ENCODE results near the gene GPATCH8.
A peak's percentile ranks its signal among the peaks of the same experiment; 100 is the strongest.
"Not testable (repeated sequence)": the region's sequence is repeated elsewhere in the genome, so short reads cannot be mapped to it uniquely, and the experiment has no call there.

GPATCH8 gene

DNA sequence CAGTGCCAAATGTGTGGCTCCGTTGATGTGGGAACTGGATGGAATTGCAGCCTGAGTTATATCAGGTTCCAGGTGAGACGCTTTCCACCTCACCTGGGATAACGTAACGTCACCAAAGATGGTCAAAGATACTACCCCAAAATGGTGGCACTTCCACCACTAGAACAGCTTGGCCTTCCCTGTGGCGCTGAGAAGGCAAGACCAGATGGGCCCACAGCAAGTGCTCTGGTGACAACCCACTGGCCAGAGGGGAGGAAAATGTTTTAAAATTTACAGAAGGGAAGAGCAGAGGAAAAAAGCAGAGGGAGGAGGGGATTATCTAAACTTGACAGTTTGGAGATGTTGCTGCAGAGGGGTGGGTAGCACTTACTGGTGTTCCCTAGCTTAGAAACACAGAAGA lies 106.3 kb downstream of the GPATCH8 start:
- no peak for DNase-seq (ENCODE audit: low spot score)

- DNase-seq (ENCODE audit: low spot score) = no peak
These were observed 108.4 kb downstream of the GPATCH8 start for GRCh38 chr17:44394833-44395232.

GRCh38 chr17:44394112-44394511 lies 109.1 kb downstream of the GPATCH8 start:
- DNase-seq (ENCODE audit: low spot score) = not testable (repeated sequence)

DNA sequence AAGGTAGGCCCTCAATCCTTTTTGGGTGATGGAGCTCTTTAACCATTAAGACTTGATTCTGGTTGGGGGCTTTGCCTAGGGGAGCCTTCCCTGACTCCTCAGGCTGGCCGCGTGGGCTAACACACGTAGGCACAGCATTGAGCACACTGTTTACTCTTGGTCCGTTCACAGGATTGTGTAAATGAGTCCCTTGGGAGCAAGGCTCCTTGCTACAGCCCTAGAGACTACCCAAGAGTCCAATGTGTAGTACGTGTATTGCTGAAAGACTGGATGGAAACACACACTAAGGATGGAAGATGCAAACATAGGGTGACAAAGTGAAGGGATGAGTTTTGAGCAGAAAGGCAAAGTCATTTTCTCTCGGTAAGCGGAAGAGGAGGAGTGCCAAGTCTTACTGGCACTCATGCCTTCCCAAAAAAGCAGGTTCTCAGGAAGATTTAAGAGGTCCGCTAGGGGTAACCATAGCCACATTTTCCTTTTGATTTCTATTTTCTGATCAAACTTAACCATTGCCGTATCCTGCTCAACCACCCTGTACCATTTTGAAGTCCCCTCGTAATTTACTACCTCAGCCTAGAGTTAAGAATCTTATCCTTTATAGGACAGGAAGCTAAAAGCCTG lies 112.8 kb downstream of the GPATCH8 start:
- DNase-seq (ENCODE audit: low spot score) = no peak

DNA sequence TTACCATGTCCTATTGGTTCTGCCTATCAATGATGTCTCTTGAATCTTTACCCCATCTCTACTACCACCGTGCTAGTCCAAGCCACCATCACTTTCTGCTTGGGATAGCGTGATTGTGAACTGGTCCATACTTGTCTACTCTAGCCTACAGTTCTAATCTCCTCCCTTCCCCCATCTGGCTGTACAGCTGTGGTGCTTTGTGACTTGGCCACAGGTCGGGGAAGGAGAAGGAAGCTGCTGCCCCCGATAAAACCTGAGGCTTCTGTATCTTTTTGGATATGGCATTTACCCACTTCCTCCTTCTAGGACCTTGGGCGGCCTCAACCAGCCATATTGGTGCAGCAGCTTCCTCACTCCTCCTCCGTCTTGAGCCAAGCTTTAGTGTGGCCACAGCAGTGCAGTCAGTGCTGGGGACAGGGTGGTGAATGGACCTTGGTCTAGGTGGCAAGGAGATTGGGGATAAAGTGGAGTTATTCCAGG lies 113.4 kb downstream of the GPATCH8 start:
- no peak for DNase-seq (ENCODE audit: low spot score)

GRCh38 chr17:44389281-44389680 lies 113.9 kb downstream of the GPATCH8 start, which contains the start of gene ITGA2B:
ITGA2B (minus strand) TSS chr17:44389649; CDS start chr17:44389473, 176 bp downstream.
- DNase-seq (ENCODE audit: low spot score) = no peak

- DNase-seq (ENCODE audit: low spot score) = no peak
These were observed 115.4 kb downstream of the GPATCH8 start for GRCh38 chr17:44387804-44388203.

DNA sequence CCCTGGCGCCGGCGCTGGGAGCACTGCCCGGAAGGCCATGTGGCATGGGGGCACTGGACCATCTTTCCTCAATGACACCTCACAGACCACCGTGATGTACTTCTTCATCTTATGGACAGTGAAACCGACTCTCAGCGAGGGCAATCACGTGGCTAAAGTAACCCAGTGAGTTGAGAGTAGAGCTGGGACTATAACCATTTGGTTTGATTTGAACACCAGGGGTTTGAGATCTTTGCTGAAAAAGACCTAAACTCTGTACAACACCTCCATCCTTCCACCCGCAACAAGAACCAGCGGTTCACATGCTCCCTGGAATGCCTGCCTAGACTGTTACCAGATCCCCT lies 117.1 kb downstream of the GPATCH8 start:
- no peak for DNase-seq (ENCODE audit: low spot score)

- peak; percentile 86 for DNase-seq (ENCODE audit: low spot score)
These were observed 117.7 kb downstream of the GPATCH8 start for GRCh38 chr17:44385287-44386181.

GRCh38 chr17:44384823-44385286 lies 118.4 kb downstream of the GPATCH8 start:
- no peak for DNase-seq (ENCODE audit: low spot score)

- no peak for DNase-seq (ENCODE audit: low spot score)
These were observed 118.9 kb downstream of the GPATCH8 start for GRCh38 chr17:44384281-44384822.

- DNase-seq (ENCODE audit: low spot score) = no peak
These were observed 119.3 kb downstream of the GPATCH8 start for GRCh38 chr17:44383861-44384260.

DNA sequence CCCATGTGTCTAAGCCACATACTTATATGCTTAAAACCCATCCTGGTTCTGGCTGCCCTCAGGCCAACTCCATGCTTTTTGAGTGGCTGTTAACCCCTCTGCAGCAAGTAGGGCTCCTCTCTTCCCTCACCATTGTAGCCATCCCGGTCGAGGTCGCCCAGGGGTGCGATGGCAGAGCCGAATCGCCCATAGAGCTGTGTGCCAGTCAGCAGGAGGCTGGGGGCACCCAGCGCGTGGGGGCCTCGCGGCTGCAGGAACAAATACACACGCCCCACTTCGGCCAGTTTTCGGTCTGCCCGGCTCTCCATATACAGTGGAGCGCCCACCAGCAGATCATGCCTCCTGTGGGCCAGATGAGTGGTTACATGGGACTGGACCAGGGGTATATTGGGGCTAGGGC lies 119.8 kb downstream of the GPATCH8 start:
- DNase-seq (ENCODE audit: low spot score) = no peak

DNA sequence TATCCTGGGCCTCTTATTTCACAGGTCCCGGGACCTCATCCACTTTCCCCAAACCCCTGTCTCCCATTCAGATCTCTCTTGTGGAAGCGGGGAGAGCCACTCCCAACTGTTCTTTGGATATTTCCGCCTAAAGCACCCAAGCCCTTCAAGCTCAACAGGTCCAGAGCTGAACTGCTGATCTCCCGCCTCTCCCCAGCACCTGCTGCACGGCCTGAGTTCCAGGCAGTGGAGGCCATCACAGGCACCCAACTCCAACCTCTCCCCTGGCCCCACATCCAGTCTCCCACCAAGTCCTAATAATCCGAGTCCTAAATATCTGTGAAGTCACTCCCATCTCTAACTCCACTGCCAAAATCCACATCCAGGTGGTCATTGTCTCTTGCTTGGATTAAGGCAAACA lies 120.3 kb downstream of the GPATCH8 start:
- no peak for DNase-seq (ENCODE audit: low spot score)

GRCh38 chr17:44381810-44382305 lies 121.3 kb downstream of the GPATCH8 start:
- DNase-seq (ENCODE audit: low spot score) = no peak

DNA sequence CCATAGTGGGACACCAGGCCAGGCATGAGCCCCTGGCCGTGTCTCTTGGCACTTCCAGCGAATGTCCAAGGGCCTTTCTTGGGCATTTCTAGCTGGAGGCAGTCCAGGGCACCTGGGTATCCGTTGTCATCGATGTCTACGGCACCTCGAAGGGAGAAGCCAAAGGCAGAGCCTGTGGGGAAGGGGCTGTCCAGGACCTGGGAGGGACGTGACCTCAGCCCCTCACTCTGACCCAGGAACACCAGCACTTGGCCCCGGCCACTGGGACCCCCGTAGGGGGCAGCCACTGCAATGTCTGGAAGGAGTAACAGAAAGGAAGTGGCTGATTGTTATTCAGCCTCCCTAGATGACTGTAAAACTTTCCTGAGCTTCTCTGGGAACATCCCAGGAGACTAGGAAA lies 122.4 kb downstream of the GPATCH8 start:
- no peak for DNase-seq (ENCODE audit: low spot score)

DNA sequence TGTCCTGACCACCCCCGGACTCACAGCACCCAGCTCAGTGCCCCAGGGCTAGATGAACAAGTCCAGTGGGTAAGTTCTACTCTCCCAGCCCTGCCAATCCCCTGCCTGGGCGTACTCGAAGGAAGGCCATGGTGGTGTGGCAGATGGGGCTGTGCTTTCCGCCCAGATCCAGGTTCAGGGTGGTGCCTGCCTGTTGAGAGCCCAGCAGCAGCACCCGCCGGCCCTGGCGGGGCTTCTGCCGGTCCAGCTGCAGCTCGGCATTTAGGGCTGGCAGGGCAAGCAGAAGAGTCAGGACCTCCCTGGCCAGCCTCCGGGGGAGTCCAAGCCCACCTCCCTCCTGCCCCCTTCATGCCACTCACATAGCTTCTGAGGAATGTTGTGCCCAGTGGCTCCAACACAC lies 123.3 kb downstream of the GPATCH8 start:
- no peak for DNase-seq (ENCODE audit: low spot score)

- no peak for DNase-seq (ENCODE audit: low spot score)
These were observed 125.0 kb downstream of the GPATCH8 start for GRCh38 chr17:44378171-44378705.

- no peak for DNase-seq (ENCODE audit: low spot score)
These were observed 126.4 kb downstream of the GPATCH8 start for GRCh38 chr17:44376779-44377178.

DNA sequence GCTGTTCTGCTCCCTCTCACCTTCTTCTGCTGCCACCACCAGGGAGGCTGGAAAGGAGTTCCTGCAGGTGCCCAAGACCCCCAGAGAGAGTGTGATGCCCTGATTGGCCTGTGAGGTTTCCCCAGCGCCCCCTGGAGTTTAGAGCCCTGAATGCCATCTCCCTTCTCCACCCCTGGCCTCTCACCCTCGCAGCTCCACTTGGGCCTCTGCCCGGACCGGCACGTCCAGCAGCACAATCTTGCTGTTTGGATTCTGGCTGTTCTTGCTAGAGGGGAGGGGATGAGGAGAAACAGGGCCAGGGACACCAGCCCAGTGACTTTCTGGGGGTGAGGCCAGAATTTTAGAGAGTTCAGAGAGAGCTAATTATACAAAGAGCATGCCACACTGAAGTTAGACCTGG lies 127.1 kb downstream of the GPATCH8 start:
- DNase-seq (ENCODE audit: low spot score) = peak; percentile 17

DNA sequence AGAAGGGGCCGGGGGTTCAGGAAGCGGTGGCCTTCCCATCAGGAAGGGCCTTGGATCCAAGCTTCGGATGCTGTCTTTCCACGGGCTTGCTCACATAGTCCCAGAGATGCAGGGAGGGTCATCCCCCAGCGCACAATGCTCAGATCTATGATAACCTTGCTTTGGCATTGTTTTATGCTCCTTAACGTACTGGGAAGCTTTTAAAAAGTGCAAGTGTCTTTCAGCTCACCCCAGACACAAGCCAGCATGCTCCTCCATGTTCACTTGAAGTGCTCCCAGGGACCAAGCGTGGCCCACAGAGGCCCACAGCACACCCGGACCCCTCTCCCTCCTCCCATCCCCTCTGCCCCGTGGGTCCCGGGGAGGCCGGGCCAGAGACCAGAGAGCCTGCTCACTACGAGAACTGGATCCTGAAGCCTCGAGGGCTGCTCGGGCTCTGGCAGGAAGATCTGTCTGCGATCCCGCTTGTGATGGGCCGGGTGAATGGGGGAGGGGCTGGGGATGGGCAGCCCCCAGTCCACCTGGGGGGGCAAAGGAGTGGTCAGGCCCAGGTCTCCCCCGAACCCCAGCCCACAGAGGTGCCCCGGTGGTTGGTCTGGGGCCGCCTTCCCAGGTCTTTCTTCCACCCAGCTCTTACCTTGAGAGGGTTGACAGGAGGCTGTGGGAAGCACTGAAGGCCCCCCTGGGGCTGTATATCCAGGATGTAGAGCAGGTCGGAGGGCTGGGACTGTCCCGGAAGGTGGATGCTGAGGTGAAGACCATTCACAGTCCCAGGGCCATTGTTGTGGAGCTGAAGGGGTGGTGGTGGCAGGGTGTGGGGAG lies 127.8 kb downstream of the GPATCH8 start:
- no peak for DNase-seq (ENCODE audit: low spot score)

Data from activated CD4-positive, alpha-beta T cell treated with anti-CD3 and anti-CD28 coated beads, Interleukin-2, Interleukin-4, amounts not matched to agents 100 ng/mL and 50 ng/mL, durations not matched to agents 16 hours and 8 hours (primary cell).